Measurements from ENCODE around the gene PHLDB3.

- TF ChIP-seq CTCF (IDR thresholded peaks at IDR 0.05): no peak
- no peak for TF ChIP-seq POLR2AphosphoS5 (IDR thresholded peaks at IDR 0.05)
Measured at GRCh38 chr19:43544077-43544476, 39.5 kb upstream of the PHLDB3 start.
